Caco-2 (cell line): Measurements from ENCODE around the gene LDAH. TPM values are rescaled to one million over a fixed set of nuclear protein-coding genes. Genes with fewer than 3 reads are reported as not detected.

Experiments used
- BruUV-seq: library from RNA; stranded (reverse); fragments of 400-500 nt; replicated peaks from 2 replicates; lab custom pipeline; 2021; lab: Mats Ljungman, UMichigan
- CTCF ChIA-PET: fragments of 300-600 bp; sonication (Branson Sonifier 250); formaldehyde crosslinking; loops from one replicate; lab custom pipeline; 2022; ENCODE audit warnings: antibody characterized with exemption; lab: Charles Lee
- POLR2A ChIA-PET: fragments of 300-600 bp; sonication (Branson Sonifier 250); formaldehyde crosslinking; loops from one replicate; lab custom pipeline; 2022; ENCODE audit warnings: antibody characterized with exemption; lab: Charles Lee
- DNase-seq, 2 experiments: peaks; one replicate each; pipeline versions ENCODE4 v3.0.0 to v3.0.0-alpha.2; 2020 to 2022
- H3K27me3 ChIP-seq: replicated peaks from 2 replicates; pipeline ENCODE4 v1.6.0; 2011; ENCODE audit warnings: low read length; ENCODE audit not compliant: control insufficient read depth, insufficient read depth
- H3K36me3 ChIP-seq: 2 replicates; pipeline ENCODE4 v1.5.1; 2011; ENCODE audit warnings: low read length; ENCODE audit not compliant: control insufficient read depth, insufficient read depth
- H3K4me1 ChIP-seq: fragments of 250-450 bp; sonication (Bioruptor Pico); 2 replicates; pipeline ENCODE4 v1.5.1; 2020; ENCODE audit warnings: mild to moderate bottlenecking
- H3K4me3 ChIP-seq: 2 replicates; pipeline ENCODE4 v1.5.1; 2011; ENCODE audit warnings: low read depth, mild to moderate bottlenecking, control low read depth, low read length
- H3K9me3 ChIP-seq: fragments of 250-450 bp; sonication (Bioruptor Pico); 2 replicates; pipeline ENCODE4 v1.5.1; 2020; ENCODE audit warnings: mild to moderate bottlenecking, moderate library complexity
- H3K27ac Mint-ChIP-seq: one replicate; pipeline ENCODE4 v1.8.0; 2022; ENCODE audit warnings: mixed read lengths; ENCODE audit not compliant: unreplicated experiment
- H3K27me3 Mint-ChIP-seq: one replicate; pipeline ENCODE4 v1.8.0; 2022; ENCODE audit warnings: mixed read lengths; ENCODE audit not compliant: insufficient read depth, unreplicated experiment
- H3K36me3 Mint-ChIP-seq: one replicate; pipeline ENCODE4 v1.8.0; 2022; ENCODE audit warnings: mild to moderate bottlenecking, mixed read lengths; ENCODE audit not compliant: insufficient read depth, unreplicated experiment
- H3K4me1 Mint-ChIP-seq: one replicate; pipeline ENCODE4 v1.8.0; 2022; ENCODE audit warnings: low read depth, mixed read lengths; ENCODE audit not compliant: unreplicated experiment
- H3K4me3 Mint-ChIP-seq: one replicate; pipeline ENCODE4 v1.8.0; 2022; ENCODE audit warnings: mild to moderate bottlenecking, moderate library complexity, mixed read lengths; ENCODE audit not compliant: unreplicated experiment
- H3K9me3 Mint-ChIP-seq: one replicate; pipeline ENCODE4 v1.8.0; 2022; ENCODE audit warnings: mixed read lengths; ENCODE audit not compliant: unreplicated experiment
- CTCF ChIP-seq, 2 experiments: fragments of 200-600 bp in 1 of 2; IDR thresholded peaks; 1 replicate in 1 of 2; 2 replicates in 1 of 2; pipeline versions ENCODE4 v1.5.1 to v1.8.0; 2011 to 2022; ENCODE audit warnings: antibody characterized with exemption in 1 of 2, control low read depth in 1 of 2, inconsistent platforms in 1 of 2, low read depth in 1 of 2, low read length in 1 of 2, mild to moderate bottlenecking in 1 of 2, moderate library complexity in 1 of 2; ENCODE audit not compliant: insufficient read depth in 1 of 2, severe bottlenecking in 1 of 2, unreplicated experiment in 1 of 2
- intact Hi-C: fragments of 100-400 bp; cut with micrococcal nuclease; formaldehyde crosslinking; loops from one replicate; pipeline ENCODE4 v1.10.0; 2022; ENCODE audit not compliant: unreplicated experiment
- total RNA-seq: library from RNA; stranded (reverse); gene quantifications from 2 replicates; pipeline ENCODE4 v1.2.3, GENCODE V29; 2022

Gene LDAH
- total RNA-seq, 1 experiment from 2014 or later, result 40.5 TPM

GRCh38 chr2:20693317-20693716 lies 129.6 kb downstream of the LDAH start:
- Mint-ChIP-seq H3K9me3 (no peaks in the 10 kb centered on the region), H3K27me3 (no peaks in the 10 kb centered on the region), H3K4me3 (no peak overlapping the region), H3K36me3 (peaks cover 13% of the 10 kb centered on the region), H3K4me1 (no peaks in the 10 kb centered on the region), H3K27ac (no peak overlapping the region)
- ChIA-PET CTCF (no interaction called here), POLR2A (no interaction called here)
- H3K4me3 ChIP-seq, result no peak overlapping the region
- BruUV-seq, result no TSS peak
- no peak for DNase-seq
- H3K4me1 ChIP-seq, result no peaks in the 10 kb centered on the region
- H3K9me3 ChIP-seq, result no peaks in the 10 kb centered on the region
- no peaks in the 10 kb centered on the region for H3K27me3 ChIP-seq
- peaks cover 2% of the 10 kb centered on the region for H3K36me3 ChIP-seq
- intact Hi-C loops, result no loop called here
- no peak for TF ChIP-seq CTCF (IDR thresholded peaks at IDR 0.05; ENCODE audit: insufficient read depth in 1 of 2, low read depth in 1 of 2, low read length in 1 of 2, severe bottlenecking in 1 of 2, unreplicated experiment in 1 of 2)

GRCh38 chr2:20692081-20692480 lies 130.8 kb downstream of the LDAH start:
- TF ChIP-seq CTCF (IDR thresholded peaks at IDR 0.05; ENCODE audit: insufficient read depth in 1 of 2, low read depth in 1 of 2, low read length in 1 of 2, severe bottlenecking in 1 of 2, unreplicated experiment in 1 of 2), result no peak
- intact Hi-C loops, result no loop called here
- no peak for DNase-seq
- no peak overlapping the region for H3K27ac Mint-ChIP-seq
- no peak overlapping the region for H3K4me3 Mint-ChIP-seq
- H3K4me1 Mint-ChIP-seq, result no peaks in the 10 kb centered on the region
- POLR2A ChIA-PET, result no interaction called here
- Histone ChIP-seq H3K4me1 (no peaks in the 10 kb centered on the region), H3K36me3 (peaks cover 4% of the 10 kb centered on the region), H3K27me3 (no peaks in the 10 kb centered on the region), H3K9me3 (no peaks in the 10 kb centered on the region), H3K4me3 (no peak overlapping the region)
- peaks cover 20% of the 10 kb centered on the region for H3K36me3 Mint-ChIP-seq
- H3K9me3 Mint-ChIP-seq, result no peaks in the 10 kb centered on the region
- no peaks in the 10 kb centered on the region for H3K27me3 Mint-ChIP-seq
- no TSS peak for BruUV-seq
- CTCF ChIA-PET, result no interaction called here

GRCh38 chr2:20691076-20691734 lies 131.7 kb downstream of the LDAH start:
- H3K27me3 ChIP-seq, result no peaks in the 10 kb centered on the region
- Mint-ChIP-seq H3K36me3 (peaks cover 26% of the 10 kb centered on the region), H3K4me1 (no peaks in the 10 kb centered on the region), H3K9me3 (no peaks in the 10 kb centered on the region), H3K4me3 (no peak overlapping the region), H3K27me3 (no peaks in the 10 kb centered on the region), H3K27ac (no peak overlapping the region)
- no peaks in the 10 kb centered on the region for H3K9me3 ChIP-seq
- no peaks in the 10 kb centered on the region for H3K4me1 ChIP-seq
- BruUV-seq, result no TSS peak
- no peak for TF ChIP-seq CTCF (IDR thresholded peaks at IDR 0.05; ENCODE audit: insufficient read depth in 1 of 2, low read depth in 1 of 2, low read length in 1 of 2, severe bottlenecking in 1 of 2, unreplicated experiment in 1 of 2)
- intact Hi-C loops, result no loop called here
- no peak for DNase-seq
- H3K36me3 ChIP-seq, result peaks cover 4% of the 10 kb centered on the region
- ChIA-PET CTCF (no interaction called here), POLR2A (no interaction called here)
- no peak overlapping the region for H3K4me3 ChIP-seq
